Tongue (tissue), 3 donors: ENCODE data around the gene IFRD1. TPM values are rescaled to one million over a fixed set of nuclear protein-coding genes. Genes with fewer than 3 reads are reported as not detected.

Source experiments
- DNase-seq: peaks from one replicate; pipeline ENCODE4 v3.0.0-alpha.2; 2015
- small RNA-seq: library from RNA; depleted of rRNA; stranded (forward); fragments of <200 nt; gene quantifications from one replicate; pipeline ENCODE3, GENCODE V24; 2014; ENCODE audit warnings: low replicate concordance
- total RNA-seq: library from RNA; depleted of rRNA; stranded (reverse); fragments of >200 nt; gene quantifications from one replicate; pipeline ENCODE4 v1.2.3, GENCODE V29; 2014

Gene IFRD1
- total RNA-seq, 1 donor from 2014 or later: 46.2 TPM

DNA sequence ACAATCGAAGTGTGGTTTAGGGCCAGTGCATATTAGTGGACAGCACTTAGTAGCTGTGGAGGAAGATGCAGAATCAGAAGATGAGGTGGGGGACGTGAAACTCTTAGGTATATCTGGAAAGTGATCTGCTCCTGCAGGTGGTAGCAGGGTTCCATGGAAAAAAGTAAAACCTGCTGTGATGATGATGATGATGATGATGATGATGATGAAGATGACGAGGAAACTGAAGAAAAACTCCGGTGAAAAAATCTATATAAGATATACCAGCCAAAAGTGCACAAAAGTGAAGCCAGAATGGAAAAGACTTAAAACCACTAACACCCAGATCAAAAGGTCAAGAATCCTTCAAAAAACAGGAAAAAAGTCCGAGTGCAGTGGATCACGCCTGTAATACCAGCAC, 70.5 kb downstream of the IFRD1 start:
- DNase-seq: no peak

DNA sequence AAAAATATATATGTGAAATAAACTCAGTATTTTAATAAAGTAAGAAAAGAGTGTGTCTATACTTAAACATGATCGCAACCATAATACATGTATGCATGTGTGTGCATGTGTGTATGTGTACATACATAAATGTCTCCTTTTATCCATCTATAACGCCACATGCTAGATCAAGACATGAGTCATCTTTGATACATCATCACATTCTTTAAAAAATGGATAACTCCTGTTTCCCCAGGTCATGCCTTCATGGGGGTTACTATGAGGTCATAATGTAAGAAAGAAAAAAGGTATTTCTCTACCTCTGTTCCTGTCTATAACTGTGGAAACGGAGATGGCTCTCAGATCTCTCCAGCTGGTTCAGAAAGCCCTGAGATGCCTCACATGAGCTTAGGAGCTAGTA, 71.7 kb downstream of the IFRD1 start:
- no peak for DNase-seq

DNA sequence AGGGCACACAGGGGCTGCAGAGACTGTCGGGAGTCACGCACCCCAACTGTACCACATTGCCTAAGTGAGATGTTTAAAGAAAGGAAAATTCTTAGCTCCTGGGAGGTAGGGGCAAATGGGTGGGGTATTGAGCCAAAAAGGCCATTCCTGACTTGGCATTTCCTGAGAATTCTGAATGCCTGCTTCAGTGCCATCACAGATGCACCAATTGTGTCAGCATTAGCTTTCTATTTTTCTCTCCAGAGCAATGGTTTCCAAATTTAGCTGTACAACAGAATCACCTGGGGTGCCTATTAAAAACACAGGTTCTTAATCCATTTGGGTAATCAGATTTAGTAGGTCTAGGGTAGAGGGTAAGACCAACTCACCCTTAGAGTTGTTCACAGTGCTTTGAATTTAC, 73.6 kb downstream of the IFRD1 start:
- DNase-seq: no peak

Small RNAs within 50 kb of the gene (small RNA-seq; reads per million reads assigned to genes)
- not detected for gene AC079741.1

Other genes starting within 250 kb of the IFRD1 start
- gene DOCK4, start 244.1 kb upstream of the IFRD1 start, total RNA-seq: 34.9 TPM
- 32.5 TPM for gene ZNF277, start 243.8 kb upstream of the IFRD1 start, total RNA-seq
- gene LSMEM1, start 30.5 kb downstream of the IFRD1 start, total RNA-seq: 24.1 TPM